ENCODE measurements around the gene PRKAR1B.

PRKAR1B gene

GRCh38 chr7:721619-722248 lies 5.3 kb downstream of the PRKAR1B start:
- DNase-seq (ENCODE audit: low spot score), result no peak

- no peak for DNase-seq (ENCODE audit: low spot score)
These were observed 10.4 kb downstream of the PRKAR1B start for GRCh38 chr7:716636-717035.

GRCh38 chr7:716222-716621 lies 10.9 kb downstream of the PRKAR1B start:
- no peak for DNase-seq (ENCODE audit: low spot score)

DNA sequence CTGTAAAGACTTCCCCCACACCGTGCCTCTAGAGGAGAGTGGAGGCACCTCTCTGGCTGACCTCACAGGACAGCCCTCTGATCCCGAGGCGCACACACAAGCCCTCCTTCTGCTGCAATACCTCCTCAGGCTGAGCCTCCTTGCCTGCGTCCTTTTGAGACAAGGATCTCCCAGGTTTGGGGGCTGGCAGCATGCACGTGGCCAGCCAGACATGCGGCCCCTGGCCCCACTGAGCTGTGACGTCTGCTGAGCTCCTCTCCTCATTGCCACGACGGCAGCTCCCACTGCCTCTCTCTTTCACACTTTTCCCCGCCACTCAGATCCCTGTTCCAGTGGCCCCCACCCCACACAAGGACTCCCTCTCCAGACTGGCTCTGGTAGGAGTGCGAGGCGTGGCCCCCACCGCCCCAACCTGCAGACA lies 12.8 kb downstream of the PRKAR1B start:
- DNase-seq (ENCODE audit: low spot score), result no peak

DNA sequence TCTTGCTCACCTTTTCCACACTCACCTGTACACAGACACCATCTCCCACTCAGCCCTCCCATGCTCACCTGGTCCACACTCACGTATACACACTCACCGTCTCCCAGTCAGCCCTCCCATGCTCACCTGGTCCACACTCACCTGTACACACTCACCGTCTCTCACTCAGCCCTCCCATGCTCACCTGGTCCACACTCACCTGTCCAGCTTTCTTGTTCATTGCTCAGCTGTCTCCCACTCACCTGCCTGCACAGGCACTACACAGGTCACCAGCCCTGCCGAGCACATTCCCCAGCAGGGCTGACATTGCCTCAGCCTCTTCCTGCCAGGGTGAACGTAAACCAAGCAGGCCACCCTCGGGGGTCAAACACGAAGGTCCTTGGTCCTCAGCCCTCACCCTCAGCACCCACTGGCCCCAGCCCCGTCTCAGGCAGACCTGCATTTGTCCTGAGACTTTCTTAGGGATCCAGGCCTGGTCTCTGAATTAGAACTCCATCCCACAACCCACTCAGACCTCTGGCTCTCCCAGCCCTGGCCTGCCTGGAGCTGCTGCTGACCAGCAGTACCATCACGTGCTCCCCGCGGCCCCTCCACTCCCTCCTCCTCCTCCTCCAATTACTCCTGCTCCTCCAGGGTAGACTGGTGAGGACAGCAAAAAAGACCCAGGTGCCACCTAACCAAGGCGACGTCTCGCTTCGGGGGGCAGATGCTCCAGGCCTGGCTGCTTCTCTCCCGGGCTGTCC lies 13.4 kb downstream of the PRKAR1B start:
- no peak for DNase-seq (ENCODE audit: low spot score)

DNA sequence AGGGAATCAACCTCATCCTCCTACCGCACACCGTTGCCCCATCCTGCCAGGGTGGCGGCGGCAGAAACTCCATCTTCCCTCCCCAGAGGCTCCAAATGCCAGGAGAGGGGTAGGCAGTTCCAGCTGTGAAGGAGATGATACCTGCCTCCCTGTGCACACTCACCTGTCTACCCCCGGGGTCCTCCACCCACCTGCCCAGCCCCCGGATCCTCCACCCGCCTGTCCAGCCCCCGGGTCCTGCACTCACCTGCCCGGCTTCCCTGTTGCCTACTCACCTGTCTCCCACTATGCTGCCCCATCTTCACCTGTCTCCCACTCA lies 14.0 kb downstream of the PRKAR1B start:
- no peak for DNase-seq (ENCODE audit: low spot score)

GRCh38 chr7:712381-713138 lies 14.5 kb downstream of the PRKAR1B start:
- DNase-seq (ENCODE audit: low spot score), result no peak

DNA sequence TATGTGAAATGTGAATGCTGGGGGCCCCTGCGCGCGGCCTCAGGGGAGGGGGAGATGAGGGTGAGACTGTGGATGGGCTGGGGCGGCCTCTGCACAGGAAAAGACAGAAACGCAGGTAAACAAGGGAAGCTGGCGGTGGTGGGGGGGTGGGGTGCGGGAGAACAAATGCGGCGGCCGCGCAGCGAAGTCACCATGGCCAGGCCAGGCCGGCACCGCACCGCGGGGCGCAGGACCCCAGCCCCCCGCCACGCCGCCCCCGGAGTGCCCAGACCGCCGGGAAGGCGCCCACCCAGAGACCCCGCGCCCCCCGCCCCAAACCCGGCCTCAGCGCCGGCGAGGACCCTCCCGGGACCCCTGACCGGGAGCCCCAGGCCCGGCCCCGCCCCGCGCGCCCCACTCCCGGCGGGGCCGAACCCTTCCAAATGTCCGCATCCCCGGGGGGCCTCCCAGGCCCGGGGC lies 15.1 kb downstream of the PRKAR1B start:
- DNase-seq (ENCODE audit: low spot score), result no peak

GRCh38 chr7:711093-711921 lies 15.8 kb downstream of the PRKAR1B start:
- peak; percentile 44 for DNase-seq (ENCODE audit: low spot score)

DNA sequence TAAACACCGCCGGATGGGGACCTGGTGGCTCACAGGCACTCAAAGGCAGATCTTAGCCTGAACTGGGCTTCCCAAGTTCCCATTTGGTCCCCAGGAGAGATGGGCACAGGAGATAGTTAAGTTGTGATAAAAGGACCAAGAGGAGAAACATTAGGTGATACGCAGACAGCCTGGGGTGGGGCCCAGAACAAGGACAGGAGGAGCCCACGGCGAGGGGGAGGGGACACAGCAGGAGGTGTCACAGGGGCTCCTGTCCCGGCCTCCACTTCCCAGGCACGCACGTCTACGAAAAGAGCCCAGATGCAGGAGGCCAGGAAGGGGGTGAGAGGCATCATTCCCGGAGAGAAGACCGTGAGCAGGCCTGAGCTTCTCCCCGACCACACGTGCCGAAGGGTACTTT lies 16.9 kb downstream of the PRKAR1B start:
- no peak for DNase-seq (ENCODE audit: low spot score)

- DNase-seq (ENCODE audit: low spot score), result no peak
These were observed 19.6 kb downstream of the PRKAR1B start for GRCh38 chr7:707296-708000.

DNA sequence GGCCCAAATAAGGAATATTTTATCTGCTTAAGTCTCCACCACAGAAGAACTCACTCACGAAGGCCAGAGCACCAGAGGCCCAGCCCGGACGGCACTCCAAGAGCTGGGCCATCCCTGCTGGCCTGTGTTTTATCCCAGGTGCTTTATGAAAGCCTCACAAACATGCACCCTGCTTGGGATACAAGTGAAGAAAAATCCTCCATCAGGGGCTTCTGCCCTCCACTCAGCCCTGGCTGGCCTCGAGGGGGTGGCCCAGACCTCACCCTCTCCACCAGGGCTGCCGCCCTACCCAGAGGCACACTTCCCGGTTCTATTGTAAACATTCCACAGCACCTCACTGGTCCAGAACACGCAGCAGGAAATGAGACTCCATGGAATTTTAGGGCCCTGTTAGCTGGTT lies 20.4 kb downstream of the PRKAR1B start:
- DNase-seq (ENCODE audit: low spot score), result no peak

DNA sequence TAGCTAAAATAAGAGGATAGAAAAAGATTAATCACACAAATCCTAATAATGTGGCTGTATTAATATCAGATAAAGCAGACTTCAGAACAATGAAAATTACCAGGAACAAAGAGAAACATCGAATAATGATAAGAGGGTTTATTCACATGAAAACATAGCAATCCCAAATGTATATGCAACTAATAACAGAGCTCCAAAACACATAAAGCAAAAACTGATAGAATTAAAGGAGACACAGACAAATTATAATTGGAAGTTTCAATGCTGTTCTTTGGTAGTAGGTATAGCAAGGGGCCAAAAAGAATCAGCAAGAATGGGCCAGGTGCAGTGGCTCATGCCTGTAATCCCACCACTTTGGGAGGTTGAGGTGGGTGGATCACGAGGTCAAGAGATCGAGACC lies 24.0 kb downstream of the PRKAR1B start:
- no peak for DNase-seq (ENCODE audit: low spot score)

- DNase-seq (ENCODE audit: low spot score), result no peak
These were observed 25.9 kb downstream of the PRKAR1B start for GRCh38 chr7:701086-701671.

GRCh38 chr7:699476-700170 lies 27.5 kb downstream of the PRKAR1B start:
- DNase-seq (ENCODE audit: low spot score), result no peak

GRCh38 chr7:698515-699475 lies 28.3 kb downstream of the PRKAR1B start:
- DNase-seq (ENCODE audit: low spot score), result peak; percentile 22

GRCh38 chr7:696812-697551 lies 30.1 kb downstream of the PRKAR1B start:
- DNase-seq (ENCODE audit: low spot score), result peak; percentile 47

DNA sequence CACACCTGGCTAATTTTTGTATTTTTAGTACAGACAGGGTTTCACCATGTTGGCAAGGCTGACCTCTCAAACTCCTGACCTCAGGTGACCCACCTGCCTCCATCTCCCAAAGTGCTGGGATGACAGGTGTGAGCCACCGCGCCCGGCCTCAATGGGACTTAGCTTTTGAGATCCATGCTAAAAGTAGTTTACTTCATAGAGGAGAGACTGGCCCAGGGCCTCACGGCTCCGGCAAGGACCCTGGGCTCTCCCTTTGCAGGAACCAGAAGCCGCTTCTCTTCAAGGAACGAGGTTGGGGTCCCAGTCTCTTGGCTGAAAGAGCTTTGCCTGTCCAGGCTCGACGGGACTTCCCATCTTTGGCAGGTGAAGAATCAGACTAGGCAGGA lies 30.7 kb downstream of the PRKAR1B start:
- no peak for DNase-seq (ENCODE audit: low spot score)

- DNase-seq (ENCODE audit: low spot score), result no peak
These were observed 33.8 kb downstream of the PRKAR1B start for GRCh38 chr7:693280-693679.
